Brain microvascular endothelial cell (primary cell): ENCODE measurements around the gene HYDIN.
"Not testable (repeated sequence)": the region's sequence is repeated elsewhere in the genome, so short reads cannot be mapped to it uniquely, and the experiment has no call there.

Source experiments
- DNase-seq: peaks from one replicate; pipeline ENCODE4 v3.0.0-alpha.2; 2020
- H3K27ac ChIP-seq: fragments of 250-450 bp; sonication (Bioruptor Pico); 2 replicates; pipeline ENCODE4 v1.5.1; 2020; ENCODE audit warnings: mild to moderate bottlenecking, moderate library complexity
- H3K27me3 ChIP-seq: fragments of 250-450 bp; sonication (Bioruptor Pico); replicated peaks from 2 replicates; pipeline ENCODE4 v1.5.1; 2020; ENCODE audit warnings: mild to moderate bottlenecking
- H3K36me3 ChIP-seq: fragments of 250-450 bp; sonication (Bioruptor Pico); replicated peaks from 2 replicates; pipeline ENCODE4 v1.5.1; 2020; ENCODE audit warnings: mild to moderate bottlenecking
- H3K4me3 ChIP-seq: 2 replicates; pipeline ENCODE4 v1.5.1; 2011; ENCODE audit warnings: low read depth, mild to moderate bottlenecking, control low read depth, low read length, moderate library complexity
- in situ Hi-C: cut with HindIII; loops from 2 replicates; pipeline ENCODE4 v1.10.0; 2017; ENCODE audit warnings: low sequenced_read_pairs, low pct_ligation_motif_present
- TF ChIP-seq, protein P1 (sequence below): IDR thresholded peaks from 2 replicates; pipeline ENCODE4 v1.5.1; 2011; ENCODE audit warnings: low read depth, mild to moderate bottlenecking, moderate library complexity, low read length, control low read depth, inconsistent platforms; ENCODE audit errors: missing control alignments

Gene HYDIN

DNA sequence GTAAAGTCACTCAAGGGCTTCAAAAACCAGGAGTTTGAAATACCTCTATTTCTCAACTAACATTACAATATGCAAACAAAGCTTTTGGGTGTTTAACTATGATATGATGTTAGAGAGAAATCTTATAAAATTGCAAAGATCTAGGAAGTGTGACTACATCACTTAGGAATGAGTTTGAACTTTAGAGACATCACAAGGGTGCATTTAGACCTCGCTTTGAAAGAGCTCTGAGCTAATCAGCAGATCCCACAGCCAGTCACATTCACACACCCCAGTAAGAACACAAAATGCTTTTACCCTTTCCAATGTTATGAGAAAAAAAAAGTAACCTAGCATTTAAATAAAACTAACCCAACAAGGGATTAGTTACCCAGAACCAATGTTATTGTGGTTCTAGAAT, 45.2 kb downstream of the HYDIN start:
- in situ Hi-C loops: no loop called here

DNA sequence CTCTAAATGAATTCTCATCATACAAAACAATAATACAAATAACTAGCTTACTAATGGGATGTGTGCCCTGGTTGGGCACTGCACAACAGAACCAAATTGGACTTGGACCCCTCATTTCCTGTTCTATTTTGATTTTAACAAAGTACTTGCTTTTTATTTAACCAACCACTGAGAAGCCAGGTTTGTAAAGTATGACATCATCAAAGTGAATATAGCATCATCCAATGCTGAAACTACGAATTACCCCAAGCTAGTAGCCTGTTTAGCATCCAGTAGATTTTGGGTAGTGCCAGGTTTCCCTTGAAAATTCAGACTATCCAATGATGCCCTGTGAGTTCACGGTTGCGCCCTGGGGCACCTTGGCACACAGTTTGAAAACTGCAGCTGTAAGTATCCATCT, 51.0 kb downstream of the HYDIN start:
- no peak for DNase-seq
- Histone ChIP-seq H3K27ac (no peak overlapping the region), H3K27me3 (no peaks in the 10 kb centered on the region), H3K36me3 (no peaks in the 10 kb centered on the region), H3K4me3 (no peak overlapping the region)
- TF ChIP-seq, protein P1, sequence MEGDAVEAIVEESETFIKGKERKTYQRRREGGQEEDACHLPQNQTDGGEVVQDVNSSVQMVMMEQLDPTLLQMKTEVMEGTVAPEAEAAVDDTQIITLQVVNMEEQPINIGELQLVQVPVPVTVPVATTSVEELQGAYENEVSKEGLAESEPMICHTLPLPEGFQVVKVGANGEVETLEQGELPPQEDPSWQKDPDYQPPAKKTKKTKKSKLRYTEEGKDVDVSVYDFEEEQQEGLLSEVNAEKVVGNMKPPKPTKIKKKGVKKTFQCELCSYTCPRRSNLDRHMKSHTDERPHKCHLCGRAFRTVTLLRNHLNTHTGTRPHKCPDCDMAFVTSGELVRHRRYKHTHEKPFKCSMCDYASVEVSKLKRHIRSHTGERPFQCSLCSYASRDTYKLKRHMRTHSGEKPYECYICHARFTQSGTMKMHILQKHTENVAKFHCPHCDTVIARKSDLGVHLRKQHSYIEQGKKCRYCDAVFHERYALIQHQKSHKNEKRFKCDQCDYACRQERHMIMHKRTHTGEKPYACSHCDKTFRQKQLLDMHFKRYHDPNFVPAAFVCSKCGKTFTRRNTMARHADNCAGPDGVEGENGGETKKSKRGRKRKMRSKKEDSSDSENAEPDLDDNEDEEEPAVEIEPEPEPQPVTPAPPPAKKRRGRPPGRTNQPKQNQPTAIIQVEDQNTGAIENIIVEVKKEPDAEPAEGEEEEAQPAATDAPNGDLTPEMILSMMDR: no peak
- in situ Hi-C loops: no loop called here

More for the DNA sequence above, 45.2 kb downstream of the HYDIN start:
- TF ChIP-seq, protein P1: no peak
- H3K4me3 ChIP-seq: no peak overlapping the region
- H3K36me3 ChIP-seq: no peaks in the 10 kb centered on the region
- no peaks in the 10 kb centered on the region for H3K27me3 ChIP-seq
- no peak overlapping the region for H3K27ac ChIP-seq
- peak; percentile 2 for DNase-seq

DNA sequence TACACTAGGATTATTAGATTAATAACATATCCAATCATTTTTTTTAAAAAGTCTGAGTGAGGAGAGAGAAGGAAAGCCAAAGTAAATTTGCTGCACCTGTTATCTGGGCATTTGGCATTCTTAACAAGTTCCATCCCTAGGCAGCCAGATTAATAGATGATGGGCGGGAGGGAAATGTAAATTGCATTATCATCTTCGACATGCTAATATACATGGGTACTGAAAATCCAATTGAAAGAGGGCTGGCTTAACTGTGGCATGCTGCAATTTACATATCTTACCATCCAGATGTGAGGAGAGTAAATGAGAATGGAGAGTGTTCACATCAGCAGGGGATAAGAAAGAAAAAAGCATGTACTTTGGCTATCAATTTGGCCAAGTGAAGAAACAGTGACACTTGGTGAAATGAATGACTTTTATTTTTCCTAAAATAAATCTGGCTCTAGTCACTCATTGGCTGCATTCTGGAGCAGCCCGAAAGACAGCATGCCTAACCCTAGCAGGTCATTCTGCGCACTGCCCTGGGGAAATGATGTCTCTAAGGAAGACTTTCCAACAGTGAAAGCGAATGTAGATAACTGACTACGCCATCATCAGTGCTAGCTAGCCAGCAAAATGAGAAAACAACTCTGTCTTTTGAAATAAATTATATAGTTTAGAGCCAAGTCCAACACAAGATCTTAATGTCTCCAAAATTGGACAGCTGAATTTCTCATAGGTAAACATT, 57.9 kb downstream of the HYDIN start:
- Histone ChIP-seq H3K36me3 (no peaks in the 10 kb centered on the region), H3K27me3 (no peaks in the 10 kb centered on the region), H3K27ac (no peak overlapping the region), H3K4me3 (no peak overlapping the region)
- TF ChIP-seq, protein P1: no peak
- no peak for DNase-seq
- in situ Hi-C loops: no loop called here

DNA sequence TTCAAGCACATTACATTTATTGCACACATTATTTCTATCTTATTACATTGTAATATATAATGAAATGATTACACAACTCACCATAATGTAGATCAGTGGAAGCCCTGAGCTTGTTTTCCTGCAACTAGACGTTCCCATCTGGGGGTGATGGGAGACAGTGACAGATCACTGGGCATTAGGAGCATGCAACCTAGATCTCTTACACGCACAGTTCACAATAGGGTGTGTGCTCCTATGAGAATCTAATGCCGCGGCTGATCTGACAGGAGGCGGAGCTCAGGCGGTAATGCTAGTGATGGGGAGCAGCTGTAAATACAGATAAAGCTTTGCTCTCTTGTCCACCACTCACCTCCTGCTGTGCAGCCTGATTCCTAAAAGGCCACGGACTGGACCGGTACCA, 69.5 kb downstream of the HYDIN start:
- H3K4me3 ChIP-seq, DNase-seq, H3K36me3 ChIP-seq, in situ Hi-C loops, H3K27ac ChIP-seq, H3K27me3 ChIP-seq: not testable (repeated sequence)

DNA sequence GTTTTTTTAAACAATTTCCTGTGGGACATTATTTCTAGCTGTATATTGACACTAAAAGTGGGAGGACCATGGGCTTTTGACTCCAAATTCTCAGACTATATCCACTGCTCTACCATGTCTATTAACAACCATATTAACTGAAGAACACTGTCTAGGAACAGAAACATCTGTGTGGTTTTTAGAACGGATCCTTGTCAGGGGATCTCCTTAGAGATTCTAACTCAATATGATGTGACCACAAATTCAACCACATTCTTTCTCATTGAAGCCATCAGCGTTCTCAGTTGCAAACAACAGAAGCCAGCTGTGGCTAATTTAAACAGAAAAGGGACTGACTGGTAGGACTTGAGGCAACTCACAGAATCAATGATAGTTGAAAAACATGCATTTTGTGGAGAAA, 73.2 kb downstream of the HYDIN start:
- H3K27ac ChIP-seq, H3K36me3 ChIP-seq, in situ Hi-C loops, H3K4me3 ChIP-seq, H3K27me3 ChIP-seq, DNase-seq: not testable (repeated sequence)

DNA sequence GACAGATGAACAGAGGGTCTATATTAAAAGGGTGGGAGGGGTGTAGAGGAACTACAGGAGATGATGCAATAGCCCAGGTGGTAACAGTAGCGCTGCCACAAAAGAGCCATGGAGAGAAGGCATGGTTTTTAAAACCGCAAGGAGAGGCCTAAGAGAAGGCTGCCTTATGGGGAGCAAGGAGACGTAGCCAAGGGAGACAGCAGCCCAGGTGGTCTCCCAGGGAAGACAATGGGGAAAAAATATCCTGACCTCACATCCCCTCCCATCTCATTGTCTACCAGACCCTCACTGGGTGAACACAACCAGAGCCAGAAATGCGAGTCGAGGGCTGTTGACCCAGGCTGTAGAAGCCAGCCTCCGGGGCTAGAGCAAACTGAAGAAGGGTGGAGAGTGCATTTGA, 77.2 kb downstream of the HYDIN start:
- H3K36me3 ChIP-seq, H3K27ac ChIP-seq, H3K27me3 ChIP-seq, DNase-seq, in situ Hi-C loops, H3K4me3 ChIP-seq: not testable (repeated sequence)

DNA sequence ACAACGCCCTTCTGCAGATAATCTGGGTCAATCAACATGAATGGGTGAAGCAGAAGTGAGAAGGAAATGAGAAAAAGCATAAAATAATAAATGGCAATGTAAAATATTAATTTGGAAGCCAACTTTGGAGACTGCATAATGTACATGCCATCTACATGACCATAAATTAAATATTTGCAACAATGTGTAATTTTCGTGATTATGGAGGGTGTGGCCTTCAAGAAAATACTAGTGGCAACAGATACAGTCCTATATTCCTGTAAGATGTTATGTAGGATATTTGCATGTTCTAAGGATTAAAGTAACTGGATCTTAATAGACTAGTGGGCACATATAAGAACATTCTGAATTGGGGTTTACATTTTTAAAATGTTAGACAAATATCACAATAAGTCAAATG, 78.9 kb downstream of the HYDIN start:
- H3K27ac ChIP-seq, H3K36me3 ChIP-seq, DNase-seq, in situ Hi-C loops, H3K27me3 ChIP-seq, H3K4me3 ChIP-seq: not testable (repeated sequence)

DNA sequence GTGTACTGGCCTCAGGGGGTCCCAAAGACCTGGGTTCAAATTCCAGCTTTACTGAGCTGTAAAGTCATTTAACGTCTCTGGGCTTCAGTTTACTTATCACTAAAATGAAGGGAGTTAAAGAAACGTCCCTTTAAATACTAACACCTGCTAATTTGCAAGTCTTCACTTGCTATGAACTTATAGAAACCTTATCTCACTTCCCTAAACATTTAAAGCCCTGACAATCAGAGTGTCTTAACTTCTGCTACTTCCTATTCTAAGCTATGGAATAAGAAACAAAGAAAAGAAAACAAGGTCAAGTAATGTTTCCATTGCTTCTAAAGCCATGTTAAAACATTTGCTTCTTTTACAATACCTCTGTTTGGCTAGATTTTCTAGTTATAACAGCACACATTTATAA, 87.3 kb downstream of the HYDIN start:
- in situ Hi-C loops, DNase-seq: not testable (repeated sequence)

DNA sequence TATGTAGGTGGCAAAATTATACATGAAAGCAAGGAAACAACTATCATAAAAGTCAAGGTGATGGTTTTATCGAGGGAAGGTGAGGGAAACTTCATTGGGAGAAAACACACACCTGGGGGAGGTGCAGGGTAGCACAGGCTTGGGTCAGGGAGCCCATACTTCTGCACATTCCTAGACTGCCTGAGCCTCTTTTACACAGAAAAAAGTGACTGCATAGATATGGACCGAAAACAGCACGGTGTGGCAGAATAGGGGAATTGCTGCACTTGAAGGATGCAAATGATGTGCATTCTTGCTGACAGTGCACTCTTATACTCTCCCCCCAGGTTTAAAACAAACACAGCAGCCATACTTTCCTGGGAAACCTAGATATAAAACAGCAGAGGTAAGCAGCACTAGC, 120.0 kb downstream of the HYDIN start:
- in situ Hi-C loops, H3K36me3 ChIP-seq, H3K27me3 ChIP-seq, H3K4me3 ChIP-seq, H3K27ac ChIP-seq, DNase-seq: not testable (repeated sequence)

More for the DNA sequence above, 87.3 kb downstream of the HYDIN start:
- H3K27me3 ChIP-seq, H3K27ac ChIP-seq, H3K4me3 ChIP-seq, H3K36me3 ChIP-seq: not testable (repeated sequence)

DNA sequence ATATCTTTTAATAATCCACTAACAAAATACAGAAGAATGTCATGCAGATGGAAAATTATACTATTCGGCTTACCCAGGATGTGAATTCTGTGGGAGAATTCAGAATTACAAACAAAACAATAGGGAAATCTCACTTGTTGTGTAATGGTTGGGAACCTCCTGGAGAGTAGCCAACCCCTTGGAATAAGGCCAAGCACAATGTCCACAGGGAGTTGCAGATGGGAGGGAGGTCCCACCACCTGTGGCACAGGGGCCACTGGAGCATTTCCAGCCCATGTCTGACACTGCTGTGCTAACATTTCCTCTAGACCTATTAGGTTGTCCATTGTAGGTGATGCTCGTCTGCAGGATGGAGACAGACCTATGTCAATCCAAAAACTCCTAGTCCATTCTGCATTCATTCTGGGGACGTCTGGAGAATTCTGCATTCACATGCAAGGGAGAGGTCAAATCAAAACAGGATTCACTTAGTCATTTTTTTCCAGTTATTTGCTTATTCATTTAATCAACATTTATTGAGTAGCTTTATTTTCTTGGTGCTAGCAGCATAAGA, 120.8 kb downstream of the HYDIN start:
- H3K27ac ChIP-seq, H3K4me3 ChIP-seq, H3K27me3 ChIP-seq, DNase-seq, H3K36me3 ChIP-seq, in situ Hi-C loops: not testable (repeated sequence)

DNA sequence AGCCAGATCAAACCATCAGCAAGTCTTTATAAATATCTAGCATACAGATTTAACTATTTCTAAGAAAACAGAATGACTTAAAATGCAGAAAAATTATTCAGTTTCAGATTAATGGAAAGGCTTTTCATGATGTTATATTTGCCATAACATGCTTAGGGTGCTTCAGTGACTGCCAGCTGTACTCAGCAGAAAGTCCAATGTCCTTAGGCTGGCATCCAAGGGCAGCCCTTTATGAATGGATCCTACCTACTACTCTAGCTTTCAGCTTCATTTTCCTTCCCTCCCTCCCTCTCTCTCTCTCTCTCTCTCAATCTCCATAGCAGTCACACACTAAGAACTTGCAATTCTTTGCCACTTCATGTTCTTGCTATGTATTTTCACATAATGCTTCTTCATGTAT, 124.6 kb downstream of the HYDIN start:
- H3K4me3 ChIP-seq, DNase-seq, in situ Hi-C loops, H3K27me3 ChIP-seq, H3K27ac ChIP-seq, H3K36me3 ChIP-seq: not testable (repeated sequence)

DNA sequence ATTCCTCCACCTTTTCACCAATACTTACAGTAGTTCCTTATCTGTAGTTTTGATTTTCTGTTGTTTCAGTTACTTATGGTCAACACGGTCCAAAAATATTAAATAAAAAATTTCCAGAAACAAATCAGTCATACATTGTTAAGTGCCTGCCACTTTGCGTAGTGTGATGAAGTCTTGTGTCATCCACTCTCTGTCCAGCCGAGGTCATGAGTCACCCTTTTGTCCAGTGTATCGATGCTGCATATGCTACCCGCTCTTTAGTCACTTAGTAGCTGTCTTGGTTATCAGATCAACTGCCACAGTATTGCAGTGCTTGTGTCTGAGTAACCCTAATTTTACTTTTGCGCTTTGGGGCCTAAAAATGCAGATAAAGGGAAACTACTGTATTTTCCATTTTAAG, 146.9 kb downstream of the HYDIN start:
- in situ Hi-C loops, H3K4me3 ChIP-seq, H3K27me3 ChIP-seq, H3K27ac ChIP-seq, H3K36me3 ChIP-seq, DNase-seq: not testable (repeated sequence)
